Ishikawa (cell line): ENCODE data around the gene CNTNAP2.

ENCODE experiments used
- CEBPB ChIP-seq: IDR thresholded peaks from 2 replicates; pipeline ENCODE4 v1.6.1; 2012
- CREB1 ChIP-seq: IDR thresholded peaks from 2 replicates; pipeline ENCODE4 v1.6.1; 2012; ENCODE audit warnings: low read depth
- EP300 ChIP-seq: IDR thresholded peaks from 2 replicates; pipeline ENCODE4 v1.6.1; 2012; ENCODE audit warnings: borderline replicate concordance
- FOXM1 ChIP-seq: IDR thresholded peaks from 2 replicates; pipeline ENCODE4 v1.6.1; 2012; ENCODE audit warnings: low read depth, borderline replicate concordance
- MAX ChIP-seq: IDR thresholded peaks from 2 replicates; pipeline ENCODE4 v1.6.1; 2012
- NFIC ChIP-seq: IDR thresholded peaks from 2 replicates; pipeline ENCODE4 v1.6.1; 2012
- RAD21 ChIP-seq: IDR thresholded peaks from 2 replicates; pipeline ENCODE4 v1.6.1; 2012; ENCODE audit warnings: low read depth
- TAF1 ChIP-seq: IDR thresholded peaks from 2 replicates; pipeline ENCODE4 v1.6.1; 2012; ENCODE audit warnings: low read depth, mild to moderate bottlenecking
- TCF12 ChIP-seq: IDR thresholded peaks from 2 replicates; pipeline ENCODE4 v1.6.1; 2012; ENCODE audit warnings: low read depth
- TEAD4 ChIP-seq: IDR thresholded peaks from 2 replicates; pipeline ENCODE4 v1.6.1; 2012
- USF1 ChIP-seq: IDR thresholded peaks from 2 replicates; pipeline ENCODE4 v1.6.1; 2012
- YY1 ChIP-seq: IDR thresholded peaks from 2 replicates; pipeline ENCODE4 v1.6.1; 2012; ENCODE audit warnings: low read depth
- ZBTB7A ChIP-seq: IDR thresholded peaks from 2 replicates; pipeline ENCODE4 v1.6.1; 2012; ENCODE audit warnings: low read depth

GRCh38 chr7:146754385-146754784, 637.8 kb downstream of the CNTNAP2 start:
- no peak for TF ChIP-seq MAX
- no peak for TF ChIP-seq NFIC
- TF ChIP-seq RAD21, result no peak
- no peak for TF ChIP-seq EP300
- no peak for TF ChIP-seq YY1
- no peak for TF ChIP-seq TAF1
- TF ChIP-seq CEBPB, result no peak
- TF ChIP-seq USF1, result no peak
- TF ChIP-seq TCF12, result no peak
- TF ChIP-seq TEAD4, result no peak
- no peak for TF ChIP-seq ZBTB7A
- no peak for TF ChIP-seq CREB1
- TF ChIP-seq FOXM1, result no peak
